Sigmoid colon (tissue), 7 donors: ENCODE results near the gene LRRFIP1. TPM values are rescaled to one million over a fixed set of nuclear protein-coding genes. Genes with fewer than 3 reads are reported as not detected.

Experiments
- DNase-seq: peaks from one replicate; pipeline ENCODE4 v3.0.0-alpha.2; 2019
- H3K27ac ChIP-seq, 4 donors: fragments of 200-600 bp; sonication (generic); one replicate each; pipeline ENCODE4 v1.5.1; 2016 to 2019; ENCODE audit warnings: mild to moderate bottlenecking in 1 of 4
- H3K27me3 ChIP-seq, 3 donors: fragments of 200-600 bp; sonication (generic); one replicate each; pipeline ENCODE4 v1.5.1; 2019; ENCODE audit warnings: mild to moderate bottlenecking in 1 of 3
- H3K36me3 ChIP-seq, 4 donors: fragments of 200-600 bp; sonication (generic); one replicate each; pipeline ENCODE4 v1.5.1; 2016 to 2019
- H3K4me1 ChIP-seq, 4 donors: fragments of 200-600 bp; sonication (generic); one replicate each; pipeline ENCODE4 v1.5.1; 2017 to 2019
- H3K4me3 ChIP-seq, 4 donors: fragments of 200-600 bp; sonication (generic); one replicate each; pipeline ENCODE4 v1.5.1; 2017 to 2019; ENCODE audit warnings: mild to moderate bottlenecking in 2 of 4, moderate library complexity in 1 of 4
- H3K9me3 ChIP-seq, 4 donors: fragments of 200-600 bp in 3 of 4; sonication (generic) in 3 of 4; one replicate each; pipeline versions ENCODE4 v1.5.1 to v1.6.1; 2013 to 2019
- EP300 ChIP-seq, 4 donors: sonication (generic); formaldehyde crosslinking; IDR thresholded peaks; one replicate each; pipeline ENCODE4 v1.6.1; 2017; ENCODE audit warnings: antibody characterized with exemption in 4 of 4
- POLR2A ChIP-seq, 2 donors: fragments of 450-650 bp; IDR thresholded peaks; one replicate each; pipeline ENCODE4 v1.6.1; 2016; ENCODE audit warnings: antibody characterized with exemption in 2 of 2, mild to moderate bottlenecking in 2 of 2, moderate library complexity in 2 of 2
- POLR2AphosphoS5 ChIP-seq, 4 donors: sonication (generic); formaldehyde crosslinking; IDR thresholded peaks; one replicate each; pipeline ENCODE4 v1.6.1; 2017; ENCODE audit warnings: antibody characterized with exemption in 4 of 4
- WGBS, 2 donors: extraction: QIAGEN DNeasy Blood & Tissue Kit; methylation state at CpG; one replicate each; pipeline ENCODE4 v1.1.7; 2013; 5-methylcytosine and 5-hydroxymethylcytosine counted together
- intact Hi-C: fragments of 100-400 bp; cut with DNase I; formaldehyde crosslinking; loops from one replicate; pipeline ENCODE4 v1.15.1; 2023
- polyA plus RNA-seq, 3 donors: library from polyadenylated mRNA; stranded (reverse); fragments of 200-250 nt; gene quantifications; one replicate each; pipeline ENCODE4 v1.2.3, GENCODE V29; 2013
- total RNA-seq, 4 donors: library from RNA; depleted of rRNA; stranded (reverse); fragments of >200 nt; gene quantifications; one replicate each; pipeline ENCODE4 v1.1.0, GENCODE V29; 2016
- TF ChIP-seq, protein P1 (sequence below), 4 experiments: fragments of 450-650 bp in 3 of 4; fragments of 200-600 bp in 1 of 4; IDR thresholded peaks; one replicate each; pipeline ENCODE4 v1.5.1; 2016 to 2019; ENCODE audit warnings: antibody characterized with exemption in 4 of 4, mild to moderate bottlenecking in 3 of 4, moderate library complexity in 2 of 4
- donor health status: healthy with polysubstance abuse.
- donor health status: Bipolar disorder and iron deficiency.
- donor health status: healthy.

LRRFIP1 gene
- total and polyA plus RNA-seq, 7 donors = 42.0 to 185 (median 112) TPM

GRCh38 chr2:237725661-237726060 is 98.3 kb downstream of the LRRFIP1 start:
- 63 to 79% methylated on average over 4 of the region's 4 CpGs for WGBS, 2 donors
- H3K27ac ChIP-seq = peak overlapping the region; percentile 10 to 64 (median 60)
- DNase-seq = peak; percentile 64
- no peaks in the 10 kb centered on the region for H3K27me3 ChIP-seq
- H3K4me3 ChIP-seq = no peak overlapping the region
- TF ChIP-seq EP300 (IDR thresholded peaks at IDR 0.05) (no peak), POLR2AphosphoS5 (IDR thresholded peaks at IDR 0.05) (peak in 2 of 4 donors; percentile 18 to 38)
- no peaks in the 10 kb centered on the region for H3K36me3 ChIP-seq
- intact Hi-C loops = no loop called here
- H3K4me1 ChIP-seq = peaks cover 0 to 84% (median 61%) of the 10 kb centered on the region in 4 donors
- no peaks in the 10 kb centered on the region for H3K9me3 ChIP-seq

DNA sequence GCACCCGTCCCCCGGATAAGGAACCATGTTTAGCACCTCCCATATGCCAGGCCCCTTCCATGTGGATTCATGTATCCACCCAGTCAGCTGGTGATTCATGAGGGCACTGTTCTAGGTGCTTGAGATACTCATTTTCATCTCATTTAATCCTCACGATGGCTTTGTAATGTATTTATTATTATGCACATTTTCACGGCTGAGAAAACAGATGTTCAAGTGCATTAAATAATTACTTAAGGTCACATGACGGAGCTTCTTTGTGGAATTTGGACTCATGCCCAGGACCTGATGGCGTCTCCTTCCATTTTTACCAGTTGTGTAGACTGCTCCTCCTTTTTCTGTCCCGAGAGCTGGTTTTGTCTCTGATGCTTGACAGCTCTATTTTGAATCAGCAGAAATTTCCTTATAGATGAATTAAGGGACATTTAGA is 99.0 kb downstream of the LRRFIP1 start:
- WGBS, 2 donors = 16 to 37% methylated on average over 7 of the region's 7 CpGs
- intact Hi-C loops = no loop called here
- H3K9me3 ChIP-seq = no peaks in the 10 kb centered on the region
- no peaks in the 10 kb centered on the region for H3K36me3 ChIP-seq
- H3K27ac ChIP-seq = peak overlapping the region; percentile 10 to 64 (median 60)
- peaks cover 0 to 84% (median 62%) of the 10 kb centered on the region in 4 donors for H3K4me1 ChIP-seq
- H3K4me3 ChIP-seq = no peak overlapping the region
- H3K27me3 ChIP-seq = no peaks in the 10 kb centered on the region
- peak; percentile 74 for DNase-seq
- TF ChIP-seq POLR2AphosphoS5 (IDR thresholded peaks at IDR 0.05) = peak in 2 of 4 donors; percentile 6 to 35
- TF ChIP-seq POLR2A (IDR thresholded peaks at IDR 0.05) = no peak

DNA sequence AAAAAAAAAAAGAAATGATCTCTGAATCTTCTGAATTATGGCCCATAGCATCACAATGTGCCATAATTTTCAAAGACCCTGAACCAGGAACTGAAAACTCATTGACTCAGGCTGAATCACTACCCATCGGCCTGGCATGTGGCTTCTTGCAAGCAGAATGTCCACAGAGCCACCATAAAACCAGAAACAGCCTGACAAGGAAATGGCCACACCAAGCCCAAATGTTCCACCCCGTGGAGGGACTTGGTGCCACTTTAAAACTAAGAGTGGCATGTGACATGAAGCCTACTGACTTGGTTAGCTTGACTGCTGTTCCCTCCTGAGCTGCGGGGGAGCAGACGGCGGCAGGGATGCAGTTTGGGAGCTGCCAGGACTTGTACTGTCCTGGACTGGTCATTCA is 100.0 kb downstream of the LRRFIP1 start:
- Histone ChIP-seq H3K36me3 (no peaks in the 10 kb centered on the region), H3K27me3 (no peaks in the 10 kb centered on the region), H3K9me3 (no peaks in the 10 kb centered on the region), H3K4me3 (no peak overlapping the region), H3K4me1 (peaks cover 0 to 86% (median 65%) of the 10 kb centered on the region in 4 donors), H3K27ac (peak overlapping the region; percentile 10 to 64 (median 60))
- peak; percentile 49 for DNase-seq
- 66 to 77% methylated on average over 5 of the region's 5 CpGs for WGBS, 2 donors
- TF ChIP-seq EP300 (IDR thresholded peaks at IDR 0.05) = no peak
- TF ChIP-seq POLR2AphosphoS5 (IDR thresholded peaks at IDR 0.05) = no peak
- TF ChIP-seq POLR2A (IDR thresholded peaks at IDR 0.05) = no peak
- TF ChIP-seq, protein P1, sequence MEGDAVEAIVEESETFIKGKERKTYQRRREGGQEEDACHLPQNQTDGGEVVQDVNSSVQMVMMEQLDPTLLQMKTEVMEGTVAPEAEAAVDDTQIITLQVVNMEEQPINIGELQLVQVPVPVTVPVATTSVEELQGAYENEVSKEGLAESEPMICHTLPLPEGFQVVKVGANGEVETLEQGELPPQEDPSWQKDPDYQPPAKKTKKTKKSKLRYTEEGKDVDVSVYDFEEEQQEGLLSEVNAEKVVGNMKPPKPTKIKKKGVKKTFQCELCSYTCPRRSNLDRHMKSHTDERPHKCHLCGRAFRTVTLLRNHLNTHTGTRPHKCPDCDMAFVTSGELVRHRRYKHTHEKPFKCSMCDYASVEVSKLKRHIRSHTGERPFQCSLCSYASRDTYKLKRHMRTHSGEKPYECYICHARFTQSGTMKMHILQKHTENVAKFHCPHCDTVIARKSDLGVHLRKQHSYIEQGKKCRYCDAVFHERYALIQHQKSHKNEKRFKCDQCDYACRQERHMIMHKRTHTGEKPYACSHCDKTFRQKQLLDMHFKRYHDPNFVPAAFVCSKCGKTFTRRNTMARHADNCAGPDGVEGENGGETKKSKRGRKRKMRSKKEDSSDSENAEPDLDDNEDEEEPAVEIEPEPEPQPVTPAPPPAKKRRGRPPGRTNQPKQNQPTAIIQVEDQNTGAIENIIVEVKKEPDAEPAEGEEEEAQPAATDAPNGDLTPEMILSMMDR (IDR thresholded peaks at IDR 0.05) = no peak
- intact Hi-C loops = no loop called here

DNA sequence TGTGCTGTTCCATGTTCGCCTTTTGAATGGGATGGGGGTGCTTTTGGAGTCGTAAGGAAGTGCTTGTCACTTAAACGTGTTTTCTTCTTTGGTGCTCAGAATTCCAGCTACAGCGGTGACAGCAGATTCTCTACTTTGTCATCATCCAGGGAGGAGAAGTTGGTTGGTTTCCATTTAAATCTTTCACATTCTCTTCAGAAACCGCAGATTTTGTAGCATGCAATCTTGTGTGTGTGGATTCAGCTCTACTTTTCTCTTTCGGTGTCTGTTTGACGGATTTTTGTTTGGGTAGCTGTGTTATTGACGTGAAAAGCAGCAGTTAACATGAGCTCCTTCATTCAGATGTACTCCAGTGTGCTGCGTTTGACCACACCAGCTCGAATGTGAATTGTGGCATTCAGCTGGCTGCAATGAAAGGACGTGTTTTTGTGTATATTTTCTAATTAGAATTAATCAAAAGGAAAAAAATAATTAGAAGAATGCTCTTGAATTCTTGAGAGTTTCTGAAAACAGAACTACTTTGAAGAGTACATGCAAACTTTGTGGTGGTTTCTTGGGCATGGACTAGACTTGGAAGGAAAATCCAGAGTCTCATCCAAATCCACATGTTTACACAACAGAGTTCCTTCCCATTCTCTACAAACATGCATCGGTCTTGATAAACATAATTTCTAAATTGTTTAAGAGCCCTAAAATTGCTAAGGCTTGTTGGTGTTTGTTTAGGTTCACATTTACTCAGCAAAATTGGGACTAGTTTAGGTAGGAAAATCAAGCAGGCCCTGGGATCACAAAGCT is 102.5 kb downstream of the LRRFIP1 start:
- peak overlapping the region; percentile 74 to 92 (median 82) for H3K27ac ChIP-seq
- no peak for DNase-seq
- 81 to 84% methylated on average over 12 of the region's 12 CpGs for WGBS, 2 donors

GRCh38 chr2:237731663-237732062 is 104.3 kb downstream of the LRRFIP1 start:
- TF ChIP-seq EP300 (IDR thresholded peaks at IDR 0.05) (no peak), POLR2AphosphoS5 (IDR thresholded peaks at IDR 0.05) (peak in 2 of 4 donors; percentile 32 to 34)
- TF ChIP-seq, protein P1 (IDR thresholded peaks at IDR 0.05) = no peak
- Histone ChIP-seq H3K27ac (peak overlapping the region; percentile 74 to 92 (median 82)), H3K36me3 (no peaks in the 10 kb centered on the region), H3K4me1 (peaks cover 0 to 98% (median 81%) of the 10 kb centered on the region in 4 donors), H3K9me3 (no peaks in the 10 kb centered on the region), H3K4me3 (no peak overlapping the region), H3K27me3 (no peaks in the 10 kb centered on the region)
- intact Hi-C loops = no loop called here
- peak; percentile 68 for DNase-seq
- 48 to 51% methylated on average over 6 of the region's 6 CpGs for WGBS, 2 donors

More for the DNA sequence above, 102.5 kb downstream of the LRRFIP1 start:
- H3K36me3 ChIP-seq = no peaks in the 10 kb centered on the region
- peaks cover 0 to 97% (median 85%) of the 10 kb centered on the region in 4 donors for H3K4me1 ChIP-seq
- H3K4me3 ChIP-seq = no peak overlapping the region
- no peaks in the 10 kb centered on the region for H3K27me3 ChIP-seq
- TF ChIP-seq POLR2A (IDR thresholded peaks at IDR 0.05) = no peak
- intact Hi-C loops = no loop called here
- H3K9me3 ChIP-seq = no peaks in the 10 kb centered on the region

DNA sequence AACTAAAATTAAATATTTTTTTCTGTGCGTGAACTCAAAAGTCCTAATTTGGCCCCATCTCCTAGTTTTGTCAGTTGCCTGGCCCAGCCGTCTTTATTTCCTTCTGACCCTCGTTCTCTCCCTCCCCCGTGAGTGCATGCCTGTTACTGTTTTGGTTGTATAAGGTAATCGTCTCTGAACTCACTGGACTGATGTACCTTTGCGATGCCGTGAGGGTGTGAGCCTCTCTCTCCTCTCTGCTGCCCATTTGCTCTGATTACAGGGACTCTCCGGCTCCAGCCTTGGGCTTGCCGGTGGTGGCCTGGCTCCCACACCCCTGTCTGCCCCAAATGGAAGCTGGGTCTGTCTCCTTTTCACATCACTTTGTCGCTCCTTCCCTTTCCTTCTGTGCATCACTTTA is 104.7 kb downstream of the LRRFIP1 start:
- 86% methylated on average over 10 of the region's 10 CpGs for WGBS, 2 donors
- Histone ChIP-seq H3K27me3 (no peaks in the 10 kb centered on the region), H3K27ac (peak overlapping the region; percentile 74 to 92 (median 82)), H3K4me3 (no peak overlapping the region), H3K36me3 (no peaks in the 10 kb centered on the region), H3K4me1 (peaks cover 0 to 98% (median 81%) of the 10 kb centered on the region in 4 donors), H3K9me3 (no peaks in the 10 kb centered on the region)
- TF ChIP-seq POLR2AphosphoS5 (IDR thresholded peaks at IDR 0.05) (no peak), POLR2A (IDR thresholded peaks at IDR 0.05) (no peak), EP300 (IDR thresholded peaks at IDR 0.05) (no peak)
- TF ChIP-seq, protein P1 (IDR thresholded peaks at IDR 0.05) = no peak
- intact Hi-C loops = no loop called here
- DNase-seq = peak; percentile 57
